Measurements from ENCODE around the gene MARCHF3. TPM values are rescaled to one million over a fixed set of nuclear protein-coding genes. Genes with fewer than 3 reads are reported as not detected.
"Not testable (repeated sequence)": the region's sequence is repeated elsewhere in the genome, so short reads cannot be mapped to it uniquely, and the experiment has no call there.

Gene MARCHF3
- total RNA-seq, 1 donor from 2014 or later: 34.5 TPM

DNA sequence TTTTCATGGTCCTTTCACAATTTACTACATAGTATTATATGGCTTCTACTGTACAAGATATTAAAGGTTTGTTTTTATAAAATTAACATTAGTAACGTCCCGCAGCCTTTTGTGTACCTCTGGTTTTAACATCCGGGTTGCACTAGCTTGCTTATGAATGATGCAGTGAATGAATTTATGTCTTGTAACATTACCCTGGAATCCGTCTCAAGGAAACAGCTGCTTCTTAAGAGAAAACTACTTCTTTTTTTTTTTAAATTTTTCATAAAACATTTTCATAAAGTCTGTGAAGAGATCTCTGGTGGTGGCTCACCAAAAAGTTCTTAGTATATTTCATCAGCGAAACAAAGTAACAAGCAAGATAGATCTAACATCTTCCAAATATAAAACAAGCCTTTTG lies 23.6 kb downstream of the MARCHF3 start:
- H3K27me3 Mint-ChIP-seq (ENCODE audit: unreplicated experiment): no peaks in the 10 kb centered on the region
- peaks cover 16% of the 10 kb centered on the region for H3K4me1 Mint-ChIP-seq (ENCODE audit: unreplicated experiment)
- H3K27ac Mint-ChIP-seq (ENCODE audit: unreplicated experiment): no peak overlapping the region
- peaks cover 3% of the 10 kb centered on the region for H3K36me3 Mint-ChIP-seq (ENCODE audit: unreplicated experiment)
- no peak for DNase-seq (ENCODE audit: extremely low spot score, unreplicated experiment)
- no peak overlapping the region for H3K4me3 Mint-ChIP-seq (ENCODE audit: unreplicated experiment)
- TF ChIP-seq, protein P1, sequence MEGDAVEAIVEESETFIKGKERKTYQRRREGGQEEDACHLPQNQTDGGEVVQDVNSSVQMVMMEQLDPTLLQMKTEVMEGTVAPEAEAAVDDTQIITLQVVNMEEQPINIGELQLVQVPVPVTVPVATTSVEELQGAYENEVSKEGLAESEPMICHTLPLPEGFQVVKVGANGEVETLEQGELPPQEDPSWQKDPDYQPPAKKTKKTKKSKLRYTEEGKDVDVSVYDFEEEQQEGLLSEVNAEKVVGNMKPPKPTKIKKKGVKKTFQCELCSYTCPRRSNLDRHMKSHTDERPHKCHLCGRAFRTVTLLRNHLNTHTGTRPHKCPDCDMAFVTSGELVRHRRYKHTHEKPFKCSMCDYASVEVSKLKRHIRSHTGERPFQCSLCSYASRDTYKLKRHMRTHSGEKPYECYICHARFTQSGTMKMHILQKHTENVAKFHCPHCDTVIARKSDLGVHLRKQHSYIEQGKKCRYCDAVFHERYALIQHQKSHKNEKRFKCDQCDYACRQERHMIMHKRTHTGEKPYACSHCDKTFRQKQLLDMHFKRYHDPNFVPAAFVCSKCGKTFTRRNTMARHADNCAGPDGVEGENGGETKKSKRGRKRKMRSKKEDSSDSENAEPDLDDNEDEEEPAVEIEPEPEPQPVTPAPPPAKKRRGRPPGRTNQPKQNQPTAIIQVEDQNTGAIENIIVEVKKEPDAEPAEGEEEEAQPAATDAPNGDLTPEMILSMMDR (IDR thresholded peaks at IDR 0.05): no peak
- no peaks in the 10 kb centered on the region for H3K9me3 Mint-ChIP-seq (ENCODE audit: unreplicated experiment)

DNA sequence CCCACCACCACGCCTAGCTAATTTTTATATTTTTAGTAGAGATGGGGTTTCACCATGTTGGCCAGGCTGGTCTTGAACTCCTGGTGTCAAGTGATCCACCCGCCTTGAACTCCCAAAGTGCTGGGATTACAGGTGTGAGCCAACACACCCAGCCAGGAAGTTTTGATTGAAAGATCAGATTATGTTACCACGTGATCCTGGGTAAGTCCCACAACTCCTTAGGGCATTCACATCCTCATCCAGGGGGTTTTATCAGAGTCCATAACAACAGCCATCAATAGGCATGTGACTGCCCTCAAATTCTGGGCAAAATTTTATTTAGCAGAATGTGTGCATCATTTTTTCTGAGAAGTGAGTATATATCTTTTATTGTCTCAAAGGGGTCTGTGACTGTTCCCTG lies 25.1 kb downstream of the MARCHF3 start:
- H3K27ac Mint-ChIP-seq (ENCODE audit: unreplicated experiment); DNase-seq (ENCODE audit: extremely low spot score, unreplicated experiment); H3K4me3 Mint-ChIP-seq (ENCODE audit: unreplicated experiment); H3K36me3 Mint-ChIP-seq (ENCODE audit: unreplicated experiment); H3K9me3 Mint-ChIP-seq (ENCODE audit: unreplicated experiment); H3K27me3 Mint-ChIP-seq (ENCODE audit: unreplicated experiment): not testable (repeated sequence)
- H3K4me1 Mint-ChIP-seq (ENCODE audit: unreplicated experiment): peaks cover 21% of the 10 kb centered on the region

DNA sequence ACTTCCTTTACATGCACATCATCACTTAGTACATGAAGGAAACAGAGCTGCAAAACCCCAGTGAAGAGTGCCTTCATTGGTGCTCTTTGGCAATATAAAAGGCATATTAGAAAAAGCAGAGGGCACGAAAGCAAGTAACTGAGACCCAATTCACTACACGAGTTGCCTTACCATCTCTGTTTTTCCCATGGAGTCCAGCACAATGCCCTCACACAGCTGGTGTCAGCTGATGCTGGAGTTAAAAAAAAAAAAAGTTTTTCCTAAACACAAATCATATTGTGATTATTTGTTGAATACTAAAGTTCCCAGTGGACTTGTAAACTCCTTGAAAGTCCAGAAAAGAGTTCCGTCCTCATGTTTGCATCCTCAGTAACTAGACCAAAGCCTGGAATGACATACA lies 25.6 kb downstream of the MARCHF3 start:
- Mint-ChIP-seq H3K36me3 (ENCODE audit: unreplicated experiment) (peaks cover 3% of the 10 kb centered on the region), H3K27ac (ENCODE audit: unreplicated experiment) (no peak overlapping the region), H3K4me1 (ENCODE audit: unreplicated experiment) (peaks cover 23% of the 10 kb centered on the region), H3K4me3 (ENCODE audit: unreplicated experiment) (no peak overlapping the region), H3K9me3 (ENCODE audit: unreplicated experiment) (no peaks in the 10 kb centered on the region), H3K27me3 (ENCODE audit: unreplicated experiment) (no peaks in the 10 kb centered on the region)
- TF ChIP-seq, protein P1 (IDR thresholded peaks at IDR 0.05): no peak
- DNase-seq (ENCODE audit: extremely low spot score, unreplicated experiment): no peak

DNA sequence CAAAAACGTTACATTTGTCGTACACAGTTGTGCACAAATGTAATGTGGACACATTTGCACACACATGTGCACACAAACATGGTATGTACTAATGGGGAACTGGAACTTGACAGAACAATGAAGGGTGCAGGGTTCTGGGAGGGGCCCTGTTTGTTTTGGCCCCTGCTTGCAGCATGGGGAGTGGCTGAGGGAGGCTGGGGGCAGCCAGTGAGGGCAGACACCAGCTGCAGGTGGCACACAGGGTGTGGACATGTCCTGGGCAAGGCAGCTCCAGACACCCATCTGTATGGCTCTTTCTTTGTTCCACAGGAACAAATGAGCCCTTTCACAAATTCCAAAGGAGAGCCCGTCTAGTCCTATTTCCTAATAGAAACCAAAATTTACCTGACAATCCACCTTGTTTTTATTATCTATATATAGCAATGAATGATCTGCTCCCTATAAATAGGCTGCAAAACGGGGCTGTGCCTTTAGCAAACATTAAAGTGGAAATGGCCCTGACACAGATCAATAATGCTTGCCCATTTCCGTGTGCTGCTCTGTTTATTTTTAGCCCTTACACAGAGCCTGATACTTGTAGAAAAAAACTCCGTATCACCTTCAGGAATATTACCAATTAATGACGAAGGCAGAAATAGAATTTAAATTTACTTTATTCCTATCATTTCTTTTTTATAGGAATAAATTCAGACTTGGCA lies 26.4 kb downstream of the MARCHF3 start:
- Mint-ChIP-seq H3K9me3 (ENCODE audit: unreplicated experiment) (no peaks in the 10 kb centered on the region), H3K4me3 (ENCODE audit: unreplicated experiment) (no peak overlapping the region), H3K4me1 (ENCODE audit: unreplicated experiment) (peaks cover 23% of the 10 kb centered on the region), H3K27me3 (ENCODE audit: unreplicated experiment) (no peaks in the 10 kb centered on the region), H3K27ac (ENCODE audit: unreplicated experiment) (no peak overlapping the region), H3K36me3 (ENCODE audit: unreplicated experiment) (peaks cover 3% of the 10 kb centered on the region)
- TF ChIP-seq, protein P1 (IDR thresholded peaks at IDR 0.05): no peak
- no peak for DNase-seq (ENCODE audit: extremely low spot score, unreplicated experiment)

DNA sequence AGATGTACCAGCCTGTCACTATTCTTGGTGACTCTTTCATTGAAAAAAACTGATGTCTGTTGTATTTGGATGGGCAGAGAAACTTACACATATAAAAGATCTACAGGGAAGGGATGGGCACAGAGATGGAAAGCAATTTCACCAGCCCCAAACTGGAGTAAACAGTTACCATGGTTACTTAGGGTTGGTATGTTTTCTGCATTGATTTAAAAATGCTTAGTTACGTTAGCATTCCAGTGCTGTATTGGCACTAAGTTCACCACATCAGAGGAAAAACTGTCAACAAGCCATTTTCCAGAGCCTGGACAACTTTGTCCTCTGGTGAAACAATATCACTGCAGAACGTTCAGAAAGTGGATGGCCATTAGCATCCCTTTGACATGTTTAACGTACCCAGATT lies 28.0 kb downstream of the MARCHF3 start:
- Mint-ChIP-seq H3K27ac (ENCODE audit: unreplicated experiment) (no peak overlapping the region), H3K4me3 (ENCODE audit: unreplicated experiment) (no peak overlapping the region), H3K4me1 (ENCODE audit: unreplicated experiment) (peaks cover 31% of the 10 kb centered on the region), H3K9me3 (ENCODE audit: unreplicated experiment) (no peaks in the 10 kb centered on the region), H3K27me3 (ENCODE audit: unreplicated experiment) (no peaks in the 10 kb centered on the region), H3K36me3 (ENCODE audit: unreplicated experiment) (peaks cover 3% of the 10 kb centered on the region)
- DNase-seq (ENCODE audit: extremely low spot score, unreplicated experiment): no peak
- TF ChIP-seq, protein P1 (IDR thresholded peaks at IDR 0.05): no peak
